ENCODE measurements around the gene GOLGA1.
A peak's percentile ranks its signal among the peaks of the same experiment; 100 is the strongest.
"Not testable (repeated sequence)": the region's sequence is repeated elsewhere in the genome, so short reads cannot be mapped to it uniquely, and the experiment has no call there.

The GOLGA1 gene

DNA sequence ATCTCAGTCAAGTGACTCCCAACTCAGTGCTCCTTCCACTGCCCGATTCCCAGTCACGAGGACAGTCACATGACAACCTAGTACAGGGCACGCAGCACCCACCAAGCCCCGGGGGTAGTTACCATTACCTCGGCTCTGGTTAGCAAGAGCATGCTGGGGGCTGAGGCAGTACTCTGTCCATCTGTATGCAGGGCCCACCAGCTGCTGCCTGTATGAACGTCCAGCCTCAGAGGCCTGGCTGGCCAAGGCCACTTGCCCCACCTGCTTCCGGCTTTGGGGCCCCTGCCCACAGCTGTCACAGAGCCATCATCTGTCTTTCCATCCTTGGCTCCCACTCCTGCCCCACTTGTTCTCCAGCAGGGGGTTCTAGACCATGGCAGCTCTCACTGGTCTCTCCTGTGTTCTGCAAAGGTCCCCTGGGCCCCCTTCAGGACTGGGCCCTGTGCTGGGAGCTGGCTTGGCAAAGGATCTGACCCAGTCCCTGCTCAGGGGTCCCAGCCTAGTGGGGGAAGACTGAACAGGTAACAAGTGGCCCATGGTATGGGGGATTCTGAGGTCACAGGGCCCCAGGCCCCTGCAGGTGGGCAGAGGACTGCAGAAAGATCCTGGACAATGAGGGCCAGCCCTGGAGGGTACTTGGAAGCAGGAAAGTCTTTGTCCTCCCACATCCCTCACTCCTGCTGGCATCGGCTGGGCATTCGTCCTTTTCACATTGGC is 82.4 kb downstream of the GOLGA1 start:
- no peak for DNase-seq (ENCODE audit: low read depth in 2 of 2)

GRCh38 chr9:124857533-124858162 is 83.2 kb downstream of the GOLGA1 start:
- DNase-seq (ENCODE audit: low read depth in 2 of 2), result no peak

- DNase-seq (ENCODE audit: low read depth in 2 of 2), result no peak
Measured at GRCh38 chr9:124855944-124856765, 84.7 kb downstream of the GOLGA1 start.

- DNase-seq (ENCODE audit: low read depth in 2 of 2), result no peak
Measured at GRCh38 chr9:124855566-124855943, 85.3 kb downstream of the GOLGA1 start.

GRCh38 chr9:124854822-124855221 is 86.1 kb downstream of the GOLGA1 start:
- no peak for DNase-seq (ENCODE audit: low read depth in 2 of 2)

DNA sequence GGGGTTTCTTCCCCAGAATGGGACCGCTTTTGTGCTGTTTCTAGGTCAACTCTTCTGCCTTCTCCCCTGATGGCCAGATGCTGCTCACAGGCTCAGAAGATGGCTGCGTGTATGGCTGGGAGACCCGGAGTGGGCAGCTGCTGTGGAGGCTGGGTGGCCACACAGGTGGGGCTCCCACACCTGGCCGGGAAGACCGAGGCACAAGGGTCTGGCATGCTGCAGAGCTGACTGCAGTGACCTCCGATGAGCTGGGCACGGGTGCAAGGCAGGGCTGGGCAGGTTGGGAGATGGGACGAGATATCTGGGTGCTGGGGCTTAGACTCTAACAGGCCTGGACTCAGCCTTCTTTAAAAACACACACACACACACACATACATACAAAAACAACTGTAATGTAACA is 86.7 kb downstream of the GOLGA1 start:
- no peak for DNase-seq (ENCODE audit: low read depth in 2 of 2)

GRCh38 chr9:124853605-124854143 is 87.2 kb downstream of the GOLGA1 start:
- DNase-seq (ENCODE audit: low read depth in 2 of 2), result no peak

DNA sequence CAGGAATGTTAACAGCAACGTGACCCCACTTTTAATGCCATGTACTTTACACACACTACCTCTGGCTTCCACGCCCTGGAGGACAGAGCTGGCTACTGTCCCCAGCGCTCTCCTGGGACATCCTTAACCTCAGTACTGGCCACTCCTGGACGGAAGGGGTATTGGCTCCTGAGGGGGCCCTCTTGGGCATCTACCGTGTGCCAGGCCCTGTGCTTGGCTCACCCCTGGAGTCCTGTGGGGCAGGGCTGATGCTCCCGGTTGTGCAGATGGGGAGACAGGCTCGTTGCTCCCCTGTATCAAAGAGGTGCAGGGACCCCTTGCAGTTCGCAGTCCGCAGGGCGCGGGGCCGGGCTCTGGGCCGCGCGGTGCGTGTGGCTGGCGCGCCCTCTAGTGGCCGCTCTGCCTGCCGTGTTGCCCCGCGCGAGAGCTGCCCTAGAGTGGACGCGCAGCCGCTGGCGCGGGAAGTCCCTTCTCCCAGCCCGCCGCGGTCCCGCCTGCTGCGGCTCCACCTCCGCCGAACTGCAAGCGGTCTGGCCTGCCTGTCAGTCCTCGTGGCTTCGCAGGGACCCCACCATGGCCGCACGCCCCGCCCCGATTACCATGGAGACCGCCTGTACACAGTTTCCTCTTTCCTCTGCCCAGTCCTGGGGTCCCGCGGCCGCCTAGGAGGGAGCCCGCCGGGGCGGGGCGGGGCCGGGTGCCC is 87.9 kb downstream of the GOLGA1 start, which contains the start of gene WDR38:
Gene WDR38, plus strand, starts transcription at position 632 of the 703 bp plus-strand sequence. CDS start 72 bp downstream, outside the sequence.
- DNase-seq (ENCODE audit: low read depth in 2 of 2), result peak; percentile 54 to 66

- DNase-seq (ENCODE audit: low read depth in 2 of 2), result no peak
Measured at GRCh38 chr9:124852121-124852828, 88.6 kb downstream of the GOLGA1 start.

DNA sequence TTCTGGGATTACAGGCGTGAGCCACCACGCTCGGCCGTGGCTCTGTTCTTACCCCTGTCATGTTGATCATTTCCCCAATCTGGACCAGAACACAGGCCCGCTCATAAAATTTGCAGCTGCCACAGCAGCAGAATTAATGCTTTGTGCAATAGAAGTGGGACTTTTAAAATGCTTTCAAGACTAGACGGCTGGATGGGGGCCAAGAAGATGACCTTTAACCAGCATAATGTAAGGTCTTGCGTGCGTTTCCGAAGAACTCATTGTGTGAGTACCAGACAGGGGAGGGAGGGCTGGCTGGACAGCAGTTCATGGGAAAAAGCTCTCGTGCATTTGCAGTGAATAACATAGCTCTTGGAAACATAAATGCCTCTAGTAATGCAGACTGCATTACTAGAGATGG is 91.1 kb downstream of the GOLGA1 start:
- DNase-seq (ENCODE audit: low read depth in 2 of 2), result no peak

DNA sequence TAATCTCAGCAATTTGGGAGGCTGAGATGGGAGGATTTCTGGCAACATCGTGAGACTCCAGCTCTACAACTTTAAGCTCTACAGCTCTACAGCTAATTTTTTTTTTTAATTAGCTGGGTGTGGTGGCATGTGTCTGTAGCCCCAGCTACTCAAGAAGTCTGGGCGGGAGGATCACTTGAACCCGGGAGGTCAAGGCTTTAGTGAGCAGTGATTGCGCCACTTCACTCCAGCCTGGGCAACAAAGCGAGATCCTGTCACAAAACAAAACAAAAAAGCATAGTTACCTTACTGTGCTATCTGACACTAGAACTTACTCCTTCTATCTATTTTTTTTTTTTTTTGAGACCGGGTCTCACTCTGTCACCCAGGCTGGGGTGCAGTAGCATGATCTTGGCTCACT is 93.9 kb downstream of the GOLGA1 start:
- DNase-seq (ENCODE audit: low read depth in 2 of 2), result no peak

- not testable (repeated sequence) for DNase-seq (ENCODE audit: low read depth in 2 of 2)
Measured at GRCh38 chr9:124846467-124846866, 94.4 kb downstream of the GOLGA1 start.

DNA sequence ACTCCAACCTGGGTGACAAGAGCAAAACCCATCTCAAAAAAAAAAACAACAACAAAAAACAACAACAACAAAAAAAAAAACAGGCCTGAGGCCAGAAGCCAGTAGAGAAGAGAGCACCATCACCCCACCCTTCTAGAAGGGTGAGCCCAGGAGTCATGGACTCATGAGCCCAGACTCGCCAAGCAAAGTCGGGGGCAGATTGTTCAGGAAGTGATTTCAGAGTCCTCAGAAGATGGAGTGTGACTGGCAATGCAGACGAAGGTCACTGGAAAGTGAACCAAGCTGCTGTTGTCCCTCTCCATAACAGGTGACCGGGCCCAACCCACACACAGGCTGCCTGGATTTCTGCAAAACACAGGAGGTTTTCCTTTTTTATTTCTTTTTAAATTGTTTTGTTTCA is 96.6 kb downstream of the GOLGA1 start:
- no peak for DNase-seq (ENCODE audit: low read depth in 2 of 2)

- DNase-seq (ENCODE audit: low read depth in 2 of 2), result no peak
Measured at GRCh38 chr9:124843456-124844034, 97.3 kb downstream of the GOLGA1 start.

DNA sequence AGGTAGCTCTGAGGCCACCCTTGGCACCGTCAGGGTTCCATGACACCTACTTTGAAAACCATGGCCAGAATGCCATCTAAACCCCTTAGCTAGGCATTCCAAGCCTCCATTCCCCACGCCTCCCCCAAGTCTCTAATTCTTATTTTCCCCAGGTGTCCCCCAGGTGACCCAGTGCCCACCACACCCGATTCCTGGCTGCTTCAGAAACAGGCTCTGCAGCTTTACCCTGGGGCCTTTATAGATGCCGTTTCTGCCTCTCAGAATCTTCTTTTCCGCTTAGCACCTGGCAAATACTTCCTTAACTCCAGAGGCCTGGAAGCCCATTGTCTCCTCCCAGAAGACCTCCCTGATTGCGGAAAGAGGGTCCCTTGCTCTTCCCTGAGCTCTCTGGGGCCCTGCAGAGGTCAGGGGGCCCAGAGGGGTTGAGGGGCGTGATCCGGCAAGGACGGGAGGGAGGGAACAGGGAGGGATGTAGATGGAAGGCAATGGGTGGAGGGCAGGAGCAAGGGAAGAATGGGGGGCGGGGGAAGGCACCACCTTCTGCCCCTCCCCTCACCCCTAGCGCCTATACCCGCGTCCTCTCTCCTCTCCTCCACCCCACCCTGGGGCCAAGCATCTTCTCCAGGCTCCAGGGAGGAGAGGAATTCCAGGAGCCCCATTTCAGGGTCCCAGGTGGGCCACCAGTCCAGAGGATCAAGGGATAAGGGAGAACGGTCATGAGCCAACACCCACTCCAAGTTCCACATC is 99.6 kb downstream of the GOLGA1 start:
- no peak for DNase-seq (ENCODE audit: low read depth in 2 of 2)

GRCh38 chr9:124840300-124840833 is 100.5 kb downstream of the GOLGA1 start:
- DNase-seq (ENCODE audit: low read depth in 2 of 2), result no peak

DNA sequence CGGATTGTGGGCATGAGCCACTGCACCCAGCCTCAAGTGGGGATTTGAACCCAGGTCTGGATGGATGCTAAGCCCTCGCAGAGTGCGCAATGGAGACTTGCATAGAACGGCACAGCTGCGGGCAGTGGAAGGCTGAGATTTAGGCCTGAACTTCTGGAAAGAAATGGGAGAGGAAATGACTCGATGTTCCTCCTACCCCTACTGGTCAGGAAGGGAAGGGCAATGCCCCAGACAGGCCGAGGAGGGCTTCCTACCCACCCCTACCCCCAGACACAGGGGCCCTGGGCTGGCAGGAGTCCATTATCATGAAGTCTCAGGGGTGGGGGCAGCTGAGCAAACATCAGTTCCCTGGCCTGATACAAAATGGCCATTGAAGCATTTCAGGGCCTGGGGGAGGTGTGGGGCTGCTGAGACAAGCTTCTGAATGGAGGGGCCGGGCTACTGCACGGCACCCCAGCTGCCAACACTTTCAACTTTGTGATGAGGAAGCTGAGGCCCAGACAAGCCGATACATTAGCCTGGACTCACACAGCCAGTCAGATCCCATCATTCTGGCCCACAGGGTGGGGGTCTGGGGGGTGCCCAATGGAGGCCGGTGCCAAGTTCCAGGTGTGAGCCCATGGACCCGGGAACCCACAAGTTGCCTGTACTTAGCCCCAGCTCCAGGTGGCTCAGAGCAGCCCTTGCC is 101.1 kb downstream of the GOLGA1 start:
- DNase-seq (ENCODE audit: low read depth in 2 of 2), result no peak

DNA sequence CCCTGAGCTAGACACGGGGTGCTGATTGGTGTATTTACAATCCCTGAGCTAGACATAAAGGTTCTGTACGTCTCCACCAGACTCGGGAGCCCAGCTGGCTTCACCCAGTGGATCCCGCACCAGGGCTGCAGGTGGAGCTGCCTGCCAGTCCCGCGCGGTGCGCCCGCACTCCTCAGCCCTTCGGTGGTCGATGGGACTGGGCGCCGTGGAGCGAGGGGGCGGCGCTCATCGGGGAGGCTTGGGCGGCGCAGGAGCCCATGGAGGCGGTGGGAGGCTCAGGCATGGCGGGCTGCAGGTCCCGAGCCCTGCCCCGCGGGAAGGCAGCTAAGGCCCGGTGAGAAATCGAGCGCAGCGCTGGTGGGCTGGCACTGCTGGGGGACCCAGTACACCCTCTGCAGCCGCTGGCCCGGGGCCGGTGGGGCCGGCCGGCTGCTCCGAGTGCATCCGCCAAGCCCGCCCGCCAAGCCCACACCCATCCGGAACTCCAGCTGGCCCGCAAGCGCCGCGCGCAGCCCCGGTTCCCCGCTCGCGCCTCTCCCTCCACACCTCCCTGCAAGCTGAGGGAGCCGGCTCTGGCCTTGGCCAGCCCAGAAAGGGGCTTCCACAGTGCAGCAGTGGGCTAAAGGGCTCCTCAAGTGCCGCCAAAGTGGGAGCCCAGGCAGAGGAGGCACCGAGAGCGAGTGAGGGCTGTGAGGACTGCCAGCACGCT is 102.2 kb downstream of the GOLGA1 start:
- not testable (repeated sequence) for DNase-seq (ENCODE audit: low read depth in 2 of 2)

Data from activated CD8-positive, alpha-beta memory T cell treated with anti-CD3 and anti-CD28 coated beads for 4 hours (primary cell).